ENCODE measurements around the gene MAPK8IP2.
"Not testable (repeated sequence)": the region's sequence is repeated elsewhere in the genome, so short reads cannot be mapped to it uniquely, and the experiment has no call there.

The MAPK8IP2 gene

DNA sequence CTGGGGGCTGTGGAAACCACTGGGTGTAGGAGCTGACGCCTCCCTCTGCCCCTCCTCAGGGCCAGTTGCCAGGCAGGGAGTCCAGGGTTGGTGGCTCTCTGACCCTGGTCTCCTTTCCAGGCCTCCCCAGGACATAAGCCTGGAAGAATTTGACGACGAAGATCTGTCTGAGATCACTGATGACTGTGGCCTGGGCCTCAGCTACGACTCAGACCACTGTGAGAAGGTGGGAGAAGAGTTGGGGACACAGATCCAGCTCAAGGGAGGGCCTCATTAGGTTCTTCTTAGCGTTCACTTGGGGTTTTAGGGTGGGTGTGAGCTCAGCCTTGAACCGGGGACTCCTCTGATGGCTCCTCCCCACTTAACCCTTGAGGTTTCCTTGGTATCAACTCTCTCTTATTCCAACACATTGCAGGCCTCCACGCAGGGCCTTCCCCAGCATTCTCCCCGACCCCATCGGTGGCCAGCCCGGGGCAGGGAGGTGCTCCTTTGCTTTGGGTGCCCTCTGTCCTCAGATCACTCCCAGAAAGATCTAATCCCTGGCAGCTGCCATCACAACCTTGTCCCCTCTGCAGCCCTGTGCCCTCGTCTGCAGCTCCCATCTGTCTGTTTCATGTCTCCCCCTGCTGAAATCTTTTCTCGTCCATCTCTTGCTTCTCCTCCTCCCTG, 1.2 kb downstream of the MAPK8IP2 start:
- no peak for DNase-seq

- DNase-seq: no peak
Observed at GRCh38 chr22:50602338-50602700, 1.7 kb downstream of the MAPK8IP2 start.

GRCh38 chr22:50603511-50604255, 3.1 kb downstream of the MAPK8IP2 start:
- DNase-seq: no peak

DNA sequence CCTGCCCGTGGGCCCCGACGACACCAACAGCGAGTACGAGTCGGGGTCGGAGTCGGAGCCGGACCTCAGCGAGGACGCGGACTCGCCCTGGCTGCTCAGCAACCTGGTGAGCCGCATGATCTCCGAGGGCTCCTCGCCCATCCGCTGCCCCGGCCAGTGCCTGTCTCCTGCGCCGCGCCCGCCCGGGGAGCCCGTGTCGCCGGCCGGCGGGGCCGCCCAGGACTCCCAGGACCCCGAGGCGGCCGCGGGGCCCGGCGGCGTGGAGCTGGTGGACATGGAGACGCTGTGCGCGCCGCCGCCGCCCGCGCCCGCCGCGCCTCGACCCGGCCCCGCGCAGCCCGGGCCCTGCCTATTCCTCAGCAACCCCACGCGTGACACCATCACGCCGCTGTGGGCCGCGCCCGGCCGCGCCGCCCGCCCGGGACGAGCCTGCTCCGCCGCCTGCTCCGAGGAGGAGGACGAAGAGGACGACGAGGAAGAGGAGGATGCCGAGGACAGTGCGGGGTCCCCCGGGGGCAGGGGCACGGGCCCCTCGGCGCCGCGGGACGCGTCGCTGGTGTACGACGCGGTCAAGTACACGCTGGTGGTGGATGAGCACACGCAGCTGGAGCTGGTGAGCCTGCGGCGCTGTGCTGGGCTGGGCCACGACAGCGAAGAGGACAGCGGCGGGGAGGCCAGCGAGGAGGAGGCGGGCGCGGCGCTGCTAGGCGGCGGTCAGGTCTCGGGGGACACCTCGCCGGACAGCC, 3.8 kb downstream of the MAPK8IP2 start:
- no peak for DNase-seq

DNA sequence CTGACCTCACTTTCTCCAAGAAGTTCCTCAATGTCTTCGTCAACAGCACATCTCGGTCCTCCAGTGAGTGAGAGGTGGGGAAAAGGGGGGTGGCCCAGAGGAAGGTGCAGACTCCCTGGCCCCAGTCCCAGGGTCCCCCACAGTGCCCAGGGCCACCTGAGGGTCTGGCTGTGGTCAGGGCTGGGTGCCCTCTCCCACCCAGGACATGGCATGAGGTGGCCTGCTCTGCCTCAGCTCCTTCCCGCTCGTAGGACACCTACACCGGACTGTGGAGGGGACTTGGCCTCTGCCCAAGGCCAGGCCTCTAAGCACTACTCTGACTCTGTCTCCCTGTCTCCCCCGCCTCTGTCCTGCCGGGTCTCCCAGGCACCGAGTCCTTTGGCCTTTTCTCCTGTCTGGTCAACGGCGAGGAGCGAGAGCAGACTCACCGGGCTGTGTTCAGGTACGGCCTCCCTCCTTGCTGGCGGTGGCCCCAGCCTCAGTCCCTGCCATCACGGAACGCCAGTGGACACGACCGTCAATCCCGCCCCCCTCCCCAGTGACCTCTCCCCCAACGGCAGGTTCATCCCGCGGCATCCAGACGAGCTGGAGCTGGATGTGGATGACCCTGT, 4.5 kb downstream of the MAPK8IP2 start:
- DNase-seq: no peak

GRCh38 chr22:50605613-50606074, 5.1 kb downstream of the MAPK8IP2 start:
- no peak for DNase-seq

GRCh38 chr22:50606165-50606945, 5.8 kb downstream of the MAPK8IP2 start:
- DNase-seq: no peak

DNA sequence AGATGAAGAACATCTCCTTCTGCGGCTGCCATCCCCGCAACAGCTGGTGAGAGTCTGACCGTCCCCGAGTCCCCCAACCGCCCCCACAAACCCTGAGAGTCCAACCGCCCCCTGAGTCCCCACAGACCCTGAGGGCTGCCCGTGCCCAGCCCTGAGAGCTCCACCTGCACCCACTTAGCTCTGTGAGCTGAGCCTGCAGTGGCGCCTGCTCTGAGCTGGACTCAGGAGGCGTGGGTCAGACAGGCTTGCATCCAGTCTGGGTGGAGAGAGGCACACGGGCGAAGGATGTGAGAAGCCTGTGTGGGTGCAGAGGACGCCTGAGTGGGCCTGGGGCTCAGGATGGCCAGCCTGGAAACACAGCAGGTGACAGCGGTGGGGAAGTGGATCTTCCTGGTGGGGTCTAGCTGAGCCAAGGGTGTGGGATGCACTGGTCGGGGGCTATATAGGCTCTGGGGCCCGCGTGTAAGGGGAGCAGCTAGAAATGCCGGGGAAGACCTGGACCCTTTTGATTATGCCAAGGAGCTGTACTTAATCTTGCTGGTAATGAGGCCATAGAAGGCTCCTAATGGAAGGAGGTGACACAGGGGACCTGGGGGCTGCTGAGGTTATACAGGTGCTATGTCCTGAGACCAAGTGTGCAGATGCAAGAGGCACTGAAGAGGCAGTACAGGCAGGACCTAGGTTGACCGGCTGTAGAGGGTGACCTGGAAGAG, 6.5 kb downstream of the MAPK8IP2 start:
- no peak for DNase-seq

DNA sequence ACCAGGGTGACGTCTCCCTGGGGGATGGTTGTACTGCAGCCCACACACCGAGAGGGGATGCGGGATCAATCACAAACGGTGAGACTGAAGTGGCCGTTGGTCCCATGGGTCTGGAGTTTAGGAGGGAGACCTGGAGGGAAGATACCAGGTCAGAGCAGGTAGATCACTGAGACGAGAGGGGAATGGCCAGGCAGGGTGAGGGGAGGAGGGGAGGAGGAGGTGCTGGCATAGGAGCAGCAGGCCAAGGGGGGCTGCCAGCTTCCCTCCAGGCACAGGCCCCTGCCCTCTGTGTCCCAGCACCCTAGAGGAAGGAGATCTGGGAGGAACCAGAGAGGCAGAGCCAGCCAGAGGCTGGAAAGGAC, 7.0 kb downstream of the MAPK8IP2 start:
- DNase-seq: no peak

DNA sequence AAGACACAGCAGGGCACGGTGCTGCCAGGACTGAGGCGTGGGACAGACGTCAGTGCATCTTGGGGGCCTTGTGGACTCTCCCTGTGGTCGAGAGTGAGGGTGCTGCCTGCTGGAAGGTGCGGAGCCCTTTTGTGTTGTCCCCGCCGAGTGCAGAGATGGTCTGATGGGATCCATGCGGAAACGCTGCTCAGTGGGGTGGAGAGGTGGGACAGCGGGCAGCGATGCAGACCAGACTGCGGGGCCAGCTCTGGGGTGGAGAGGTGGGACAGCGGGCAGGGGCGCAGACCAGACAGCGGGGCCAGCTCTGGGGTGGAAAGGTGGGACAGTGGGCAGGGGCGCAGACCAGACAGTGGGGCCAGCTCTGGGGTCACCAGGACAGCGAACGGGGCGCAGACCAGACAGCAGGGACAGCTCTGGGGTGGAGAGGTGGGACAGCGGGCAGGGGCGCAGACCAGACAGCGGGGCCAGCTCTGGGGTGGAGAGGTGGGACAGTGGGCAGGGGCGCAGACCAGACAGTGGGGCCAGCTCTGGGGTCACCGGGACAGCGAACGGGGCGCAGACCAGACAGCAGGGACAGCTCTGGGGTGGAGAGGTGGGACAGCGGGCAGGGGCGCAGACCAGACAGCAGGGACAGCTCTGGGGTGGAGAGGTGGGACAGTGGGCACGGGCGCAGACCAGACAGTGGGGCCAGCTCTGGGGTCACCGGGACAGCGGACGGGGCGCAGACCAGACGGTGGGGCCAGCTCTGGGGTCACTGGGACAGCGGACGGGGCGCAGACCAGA, 7.7 kb downstream of the MAPK8IP2 start:
- not testable (repeated sequence) for DNase-seq

DNA sequence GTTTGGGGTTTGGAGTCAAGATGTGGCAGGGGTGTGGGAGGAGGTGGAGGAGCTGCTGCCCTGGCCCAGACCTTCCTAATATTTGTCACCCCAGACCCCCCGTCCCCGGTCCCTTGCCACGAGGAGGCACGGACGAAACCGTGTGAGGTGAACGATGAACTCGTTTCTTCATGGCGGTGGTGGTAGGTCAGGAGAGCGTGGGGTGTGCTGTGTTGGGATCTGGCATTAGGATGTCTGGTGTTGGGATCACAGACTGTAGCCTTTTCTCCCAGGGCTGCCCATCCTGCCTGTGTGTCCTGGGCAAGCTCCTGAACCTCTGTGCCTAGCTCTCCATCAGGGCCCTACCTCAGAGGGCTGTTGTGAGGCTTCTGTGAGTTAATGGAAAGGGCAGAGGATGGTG, 8.4 kb downstream of the MAPK8IP2 start:
- DNase-seq: no peak

DNA sequence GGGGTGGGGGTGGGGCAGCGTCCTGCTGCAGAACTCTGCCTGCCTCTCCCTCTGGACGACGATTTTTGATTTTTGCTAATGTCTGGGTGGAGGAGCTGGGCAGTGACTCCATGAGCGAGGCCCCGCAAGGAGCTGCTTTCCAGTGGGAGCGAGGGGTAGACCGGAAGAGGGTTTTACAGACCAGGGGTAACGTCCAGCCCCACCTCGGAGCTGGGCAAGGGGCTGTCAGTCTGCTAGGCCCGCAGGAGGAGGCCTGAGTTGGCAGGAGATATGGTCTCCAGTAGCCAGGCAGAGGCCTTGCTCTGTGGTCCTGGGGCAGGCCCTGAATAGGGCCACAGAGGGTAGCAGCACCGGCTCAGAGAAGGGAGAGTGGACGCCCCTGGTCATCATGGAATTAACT, 9.0 kb downstream of the MAPK8IP2 start:
- no peak for DNase-seq

DNA sequence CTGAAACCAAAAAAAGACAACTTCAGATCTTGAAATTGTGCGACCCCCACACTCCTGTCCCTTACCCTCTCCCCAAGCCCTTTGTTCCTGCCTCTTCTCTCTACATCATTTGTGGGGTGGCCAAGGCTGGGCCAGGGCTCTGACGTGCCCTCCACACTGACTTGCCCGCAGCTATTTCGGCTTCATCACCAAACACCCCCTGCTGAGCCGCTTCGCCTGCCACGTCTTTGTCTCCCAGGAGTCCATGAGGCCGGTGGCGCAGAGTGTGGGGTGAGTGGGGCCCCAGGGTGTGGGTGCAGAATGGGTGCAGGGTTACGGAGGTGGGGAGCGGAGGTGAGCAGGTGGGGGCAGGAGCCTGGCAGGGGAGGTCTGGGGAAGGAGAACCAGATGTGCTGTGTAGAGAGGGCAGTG, 9.5 kb downstream of the MAPK8IP2 start:
- no peak for DNase-seq

DNA sequence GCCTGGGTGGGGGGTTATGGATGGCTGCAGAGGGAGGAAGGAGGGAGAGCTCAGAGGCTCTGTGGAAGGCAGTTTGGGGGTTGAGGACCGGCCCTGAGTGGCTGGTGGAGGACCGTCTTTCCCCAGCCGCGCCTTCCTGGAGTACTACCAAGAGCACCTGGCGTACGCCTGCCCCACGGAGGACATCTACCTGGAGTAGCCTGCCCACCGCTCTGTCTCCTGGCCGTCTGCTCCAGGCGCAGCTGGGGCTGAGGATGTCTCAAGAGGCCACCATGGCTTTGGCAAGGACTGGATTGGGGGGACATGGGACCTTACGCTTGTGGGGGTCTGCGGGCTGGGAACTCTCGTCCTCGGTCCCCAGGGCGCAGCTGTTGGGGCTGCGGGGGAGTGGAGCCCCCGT, 10.0 kb downstream of the MAPK8IP2 start:
- DNase-seq: no peak

- no peak for DNase-seq
Observed at GRCh38 chr22:50611341-50612060, 10.9 kb downstream of the MAPK8IP2 start.

GRCh38 chr22:50612168-50612527, 11.6 kb downstream of the MAPK8IP2 start:
- no peak for DNase-seq

GRCh38 chr22:50612528-50613221, 12.1 kb downstream of the MAPK8IP2 start:
- DNase-seq: no peak

GRCh38 chr22:50613291-50613981, 12.8 kb downstream of the MAPK8IP2 start:
- no peak for DNase-seq

DNA sequence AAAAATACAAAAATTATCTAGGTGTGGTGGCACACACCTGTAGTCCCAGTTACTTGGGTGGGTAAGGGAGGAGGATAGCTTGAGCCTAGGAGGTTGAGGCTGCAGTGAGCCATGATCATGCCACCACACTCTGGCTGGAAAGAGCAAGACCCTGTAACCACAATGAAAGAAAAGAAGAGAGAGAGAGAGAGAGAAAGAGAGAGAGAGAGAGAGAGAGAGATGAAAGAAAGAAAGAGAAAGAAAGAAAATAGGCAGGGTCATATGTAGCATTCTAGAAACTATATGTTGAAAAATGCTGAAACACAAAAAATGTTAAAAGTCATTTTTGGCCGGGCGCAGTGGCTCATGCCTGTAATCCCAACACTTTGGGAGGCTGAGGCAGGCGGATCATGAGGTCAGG, 13.7 kb downstream of the MAPK8IP2 start:
- not testable (repeated sequence) for DNase-seq
